Measurements from ENCODE around the gene FAM186B.
"Not testable (repeated sequence)": the region's sequence is repeated elsewhere in the genome, so short reads cannot be mapped to it uniquely, and the experiment has no call there.

DNA sequence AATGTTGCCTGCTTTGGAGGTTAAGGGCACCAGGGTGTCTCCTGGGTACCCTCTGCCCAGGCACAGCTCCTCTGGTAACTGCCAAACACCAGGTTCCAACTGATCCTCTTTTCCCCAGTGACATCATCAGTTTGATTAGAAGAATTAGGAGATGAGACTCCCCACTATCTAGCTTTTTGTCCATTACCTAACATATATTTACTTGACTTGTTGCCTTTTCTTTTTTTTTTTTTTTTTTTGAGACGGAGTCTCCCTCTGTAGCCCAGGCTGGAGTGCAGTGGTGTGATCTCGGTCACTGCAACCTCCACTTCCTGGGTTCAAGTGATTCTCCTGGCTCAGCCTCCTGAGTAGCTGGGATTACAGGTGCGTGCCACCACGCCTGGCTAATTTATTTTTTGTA lies at the start of gene FAM186B:
- TF ChIP-seq, protein P1, sequence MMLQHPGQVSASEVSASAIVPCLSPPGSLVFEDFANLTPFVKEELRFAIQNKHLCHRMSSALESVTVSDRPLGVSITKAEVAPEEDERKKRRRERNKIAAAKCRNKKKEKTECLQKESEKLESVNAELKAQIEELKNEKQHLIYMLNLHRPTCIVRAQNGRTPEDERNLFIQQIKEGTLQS (CRISPR knock-in tag; conservative IDR thresholded peaks at IDR 0.05) = not testable (repeated sequence)
- TF ChIP-seq, protein P2, sequence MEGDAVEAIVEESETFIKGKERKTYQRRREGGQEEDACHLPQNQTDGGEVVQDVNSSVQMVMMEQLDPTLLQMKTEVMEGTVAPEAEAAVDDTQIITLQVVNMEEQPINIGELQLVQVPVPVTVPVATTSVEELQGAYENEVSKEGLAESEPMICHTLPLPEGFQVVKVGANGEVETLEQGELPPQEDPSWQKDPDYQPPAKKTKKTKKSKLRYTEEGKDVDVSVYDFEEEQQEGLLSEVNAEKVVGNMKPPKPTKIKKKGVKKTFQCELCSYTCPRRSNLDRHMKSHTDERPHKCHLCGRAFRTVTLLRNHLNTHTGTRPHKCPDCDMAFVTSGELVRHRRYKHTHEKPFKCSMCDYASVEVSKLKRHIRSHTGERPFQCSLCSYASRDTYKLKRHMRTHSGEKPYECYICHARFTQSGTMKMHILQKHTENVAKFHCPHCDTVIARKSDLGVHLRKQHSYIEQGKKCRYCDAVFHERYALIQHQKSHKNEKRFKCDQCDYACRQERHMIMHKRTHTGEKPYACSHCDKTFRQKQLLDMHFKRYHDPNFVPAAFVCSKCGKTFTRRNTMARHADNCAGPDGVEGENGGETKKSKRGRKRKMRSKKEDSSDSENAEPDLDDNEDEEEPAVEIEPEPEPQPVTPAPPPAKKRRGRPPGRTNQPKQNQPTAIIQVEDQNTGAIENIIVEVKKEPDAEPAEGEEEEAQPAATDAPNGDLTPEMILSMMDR (IDR thresholded peaks at IDR 0.05) = not testable (repeated sequence)
- not testable (repeated sequence) for TF ChIP-seq ZNF232 (CRISPR knock-in tag; IDR thresholded peaks at IDR 0.05); ATF2 (CRISPR knock-in tag; IDR thresholded peaks at IDR 0.05; ENCODE audit: borderline replicate concordance, low read depth); GABPB1 (CRISPR knock-in tag; IDR thresholded peaks at IDR 0.05); ZNF263 (CRISPR knock-in tag; IDR thresholded peaks at IDR 0.05; ENCODE audit: low read depth)
- TF ChIP-seq, protein P3, sequence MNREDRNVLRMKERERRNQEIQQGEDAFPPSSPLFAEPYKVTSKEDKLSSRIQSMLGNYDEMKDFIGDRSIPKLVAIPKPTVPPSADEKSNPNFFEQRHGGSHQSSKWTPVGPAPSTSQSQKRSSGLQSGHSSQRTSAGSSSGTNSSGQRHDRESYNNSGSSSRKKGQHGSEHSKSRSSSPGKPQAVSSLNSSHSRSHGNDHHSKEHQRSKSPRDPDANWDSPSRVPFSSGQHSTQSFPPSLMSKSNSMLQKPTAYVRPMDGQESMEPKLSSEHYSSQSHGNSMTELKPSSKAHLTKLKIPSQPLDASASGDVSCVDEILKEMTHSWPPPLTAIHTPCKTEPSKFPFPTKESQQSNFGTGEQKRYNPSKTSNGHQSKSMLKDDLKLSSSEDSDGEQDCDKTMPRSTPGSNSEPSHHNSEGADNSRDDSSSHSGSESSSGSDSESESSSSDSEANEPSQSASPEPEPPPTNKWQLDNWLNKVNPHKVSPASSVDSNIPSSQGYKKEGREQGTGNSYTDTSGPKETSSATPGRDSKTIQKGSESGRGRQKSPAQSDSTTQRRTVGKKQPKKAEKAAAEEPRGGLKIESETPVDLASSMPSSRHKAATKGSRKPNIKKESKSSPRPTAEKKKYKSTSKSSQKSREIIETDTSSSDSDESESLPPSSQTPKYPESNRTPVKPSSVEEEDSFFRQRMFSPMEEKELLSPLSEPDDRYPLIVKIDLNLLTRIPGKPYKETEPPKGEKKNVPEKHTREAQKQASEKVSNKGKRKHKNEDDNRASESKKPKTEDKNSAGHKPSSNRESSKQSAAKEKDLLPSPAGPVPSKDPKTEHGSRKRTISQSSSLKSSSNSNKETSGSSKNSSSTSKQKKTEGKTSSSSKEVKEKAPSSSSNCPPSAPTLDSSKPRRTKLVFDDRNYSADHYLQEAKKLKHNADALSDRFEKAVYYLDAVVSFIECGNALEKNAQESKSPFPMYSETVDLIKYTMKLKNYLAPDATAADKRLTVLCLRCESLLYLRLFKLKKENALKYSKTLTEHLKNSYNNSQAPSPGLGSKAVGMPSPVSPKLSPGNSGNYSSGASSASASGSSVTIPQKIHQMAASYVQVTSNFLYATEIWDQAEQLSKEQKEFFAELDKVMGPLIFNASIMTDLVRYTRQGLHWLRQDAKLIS (CRISPR knock-in tag; IDR thresholded peaks at IDR 0.05; ENCODE audit: borderline replicate concordance) = not testable (repeated sequence)
- TF ChIP-seq, protein P4, sequence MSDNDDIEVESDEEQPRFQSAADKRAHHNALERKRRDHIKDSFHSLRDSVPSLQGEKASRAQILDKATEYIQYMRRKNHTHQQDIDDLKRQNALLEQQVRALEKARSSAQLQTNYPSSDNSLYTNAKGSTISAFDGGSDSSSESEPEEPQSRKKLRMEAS (CRISPR knock-in tag; IDR thresholded peaks at IDR 0.05) = not testable (repeated sequence)

Measured in WTC11 (cell line).